Ascending aorta (tissue), 2 donors: Measurements from ENCODE around the gene ENO1. TPM values are rescaled to one million over a fixed set of nuclear protein-coding genes. Genes with fewer than 3 reads are reported as not detected.
A peak's percentile ranks its signal among the peaks of the same experiment; 100 is the strongest.
"Not testable (repeated sequence)": the region's sequence is repeated elsewhere in the genome, so short reads cannot be mapped to it uniquely, and the experiment has no call there.

Source experiments
- DNase-seq, 2 donors: peaks; one replicate each; pipeline ENCODE4 v3.0.0-alpha.2; 2019; ENCODE audit warnings: low spot score in 2 of 2
- H3K27ac ChIP-seq, 2 donors: fragments of 200-600 bp; sonication (generic); one replicate each; pipeline ENCODE4 v1.5.1; 2016 to 2017; ENCODE audit warnings: mild to moderate bottlenecking in 1 of 2
- H3K27me3 ChIP-seq: fragments of 200-600 bp; sonication (generic); one replicate; pipeline ENCODE4 v1.5.1; 2017
- H3K36me3 ChIP-seq, 2 donors: fragments of 200-600 bp; sonication (generic); one replicate each; pipeline ENCODE4 v1.5.1; 2016
- H3K4me1 ChIP-seq, 2 donors: fragments of 200-600 bp; sonication (generic); one replicate each; pipeline ENCODE4 v1.5.1; 2016 to 2017; ENCODE audit warnings: mild to moderate bottlenecking in 1 of 2
- H3K4me3 ChIP-seq, 2 donors: fragments of 200-600 bp; sonication (generic); one replicate each; pipeline ENCODE4 v1.5.1; 2016 to 2017; ENCODE audit warnings: mild to moderate bottlenecking in 1 of 2
- H3K9me3 ChIP-seq, 2 donors: fragments of 200-600 bp; sonication (generic); one replicate each; pipeline ENCODE4 v1.5.1; 2016
- intact Hi-C: fragments of 100-400 bp; cut with DNase I; formaldehyde crosslinking; loops from one replicate; pipeline ENCODE4 v1.15.1; 2023
- total RNA-seq: library from RNA; depleted of rRNA; stranded (reverse); fragments of >200 nt; gene quantifications from one replicate; pipeline ENCODE4 v1.1.0, GENCODE V29; 2016
- TF ChIP-seq, protein P1 (sequence below), 3 experiments: fragments of 200-600 bp in 2 of 3; fragments of 450-650 bp in 1 of 3; sonication (generic) in 2 of 3; IDR thresholded peaks; one replicate each; pipeline ENCODE4 v1.5.1; 2016 to 2019; ENCODE audit warnings: antibody characterized with exemption in 3 of 3, mild to moderate bottlenecking in 1 of 3, moderate library complexity in 1 of 3

The ENO1 gene
- total RNA-seq, result 637 TPM

DNA sequence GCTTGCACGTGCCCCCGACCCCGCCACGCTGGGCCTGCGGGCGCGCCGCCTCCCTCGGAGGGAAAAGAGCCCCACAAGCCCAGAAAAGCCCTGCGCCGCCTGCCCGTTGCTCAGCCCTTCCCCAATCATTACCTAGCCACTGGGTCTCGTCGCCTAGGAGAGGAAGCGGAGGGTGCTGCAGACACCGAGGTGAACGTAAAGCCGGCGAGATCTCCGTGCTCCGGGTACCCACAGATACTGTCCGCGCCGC, at the start of gene ENO1:
Gene ENO1 (minus strand): TSS at position 239 of the 250 bp plus-strand sequence. CDS start 3,778 bp downstream, outside the sequence.
- no peaks in the 10 kb centered on the region for H3K9me3 ChIP-seq
- no peaks in the 10 kb centered on the region for H3K27me3 ChIP-seq
- peaks cover 0 to 5% of the 10 kb centered on the region in 2 donors for H3K36me3 ChIP-seq
- no peak for DNase-seq
- peak within 1 kb of the TSS; percentile 72 to 87 for H3K4me3 ChIP-seq
- peaks cover 16 to 40% of the 10 kb centered on the region in 2 donors for H3K4me1 ChIP-seq
- intact Hi-C loops, result no loop called here
- TF ChIP-seq, protein P1, sequence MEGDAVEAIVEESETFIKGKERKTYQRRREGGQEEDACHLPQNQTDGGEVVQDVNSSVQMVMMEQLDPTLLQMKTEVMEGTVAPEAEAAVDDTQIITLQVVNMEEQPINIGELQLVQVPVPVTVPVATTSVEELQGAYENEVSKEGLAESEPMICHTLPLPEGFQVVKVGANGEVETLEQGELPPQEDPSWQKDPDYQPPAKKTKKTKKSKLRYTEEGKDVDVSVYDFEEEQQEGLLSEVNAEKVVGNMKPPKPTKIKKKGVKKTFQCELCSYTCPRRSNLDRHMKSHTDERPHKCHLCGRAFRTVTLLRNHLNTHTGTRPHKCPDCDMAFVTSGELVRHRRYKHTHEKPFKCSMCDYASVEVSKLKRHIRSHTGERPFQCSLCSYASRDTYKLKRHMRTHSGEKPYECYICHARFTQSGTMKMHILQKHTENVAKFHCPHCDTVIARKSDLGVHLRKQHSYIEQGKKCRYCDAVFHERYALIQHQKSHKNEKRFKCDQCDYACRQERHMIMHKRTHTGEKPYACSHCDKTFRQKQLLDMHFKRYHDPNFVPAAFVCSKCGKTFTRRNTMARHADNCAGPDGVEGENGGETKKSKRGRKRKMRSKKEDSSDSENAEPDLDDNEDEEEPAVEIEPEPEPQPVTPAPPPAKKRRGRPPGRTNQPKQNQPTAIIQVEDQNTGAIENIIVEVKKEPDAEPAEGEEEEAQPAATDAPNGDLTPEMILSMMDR (IDR thresholded peaks at IDR 0.05), result no peak
- peak within 1 kb of the TSS; percentile 96 to 99 for H3K27ac ChIP-seq

DNA sequence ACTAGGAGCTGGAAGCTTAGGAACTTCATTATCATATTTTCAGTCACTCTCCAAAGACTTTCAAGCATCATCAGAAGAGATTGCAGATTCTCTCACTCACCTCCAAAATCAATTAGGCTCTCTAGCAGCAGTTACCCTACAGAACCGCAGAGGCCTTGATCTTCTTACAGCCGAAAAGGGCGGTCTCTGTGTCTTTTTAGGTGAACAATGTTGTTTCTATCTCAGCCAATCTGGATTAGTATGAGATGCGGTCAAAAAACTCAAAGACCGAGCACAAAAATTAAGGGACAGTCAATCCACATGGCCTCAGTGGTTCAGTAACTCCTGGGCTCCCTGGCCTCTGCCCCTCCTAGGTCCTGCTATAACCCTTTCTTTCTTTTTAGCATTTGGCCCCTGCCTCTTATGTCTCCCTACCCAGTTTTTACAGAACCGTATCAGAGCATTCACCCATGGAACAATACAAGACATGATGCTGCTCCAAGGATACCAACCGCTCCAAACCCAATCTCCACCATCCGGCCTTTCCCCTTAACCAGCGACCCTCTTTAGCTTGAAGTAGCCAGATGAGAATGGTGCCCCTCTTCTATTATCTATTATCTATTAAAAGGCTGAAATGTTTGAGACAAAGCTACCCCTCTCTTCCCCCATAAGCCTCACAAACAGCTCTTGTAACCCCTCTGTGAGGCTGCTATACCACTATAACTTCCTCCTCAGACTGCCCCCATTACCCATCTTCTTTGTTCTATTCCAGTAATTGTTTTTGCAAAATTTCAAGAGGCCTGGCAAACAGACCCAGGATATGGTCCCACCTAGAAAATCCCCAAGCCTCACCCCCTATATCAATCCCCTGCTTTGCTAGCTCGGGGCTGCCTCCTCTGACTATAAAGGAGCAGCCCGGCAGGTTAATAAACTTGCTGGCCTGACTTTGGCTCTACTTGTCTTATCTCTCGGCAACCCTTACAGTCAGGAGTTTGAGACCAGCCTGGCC, 48.5 kb upstream of the ENO1 start:
- Histone ChIP-seq H3K4me3 (no peak overlapping the region), H3K27me3 (no peaks in the 10 kb centered on the region), H3K4me1 (no peaks in the 10 kb centered on the region), H3K36me3 (no peaks in the 10 kb centered on the region), H3K9me3 (no peaks in the 10 kb centered on the region), H3K27ac (no peak overlapping the region)
- intact Hi-C loops, result no loop called here
- no peak for DNase-seq
- TF ChIP-seq, protein P1 (IDR thresholded peaks at IDR 0.05), result no peak

DNA sequence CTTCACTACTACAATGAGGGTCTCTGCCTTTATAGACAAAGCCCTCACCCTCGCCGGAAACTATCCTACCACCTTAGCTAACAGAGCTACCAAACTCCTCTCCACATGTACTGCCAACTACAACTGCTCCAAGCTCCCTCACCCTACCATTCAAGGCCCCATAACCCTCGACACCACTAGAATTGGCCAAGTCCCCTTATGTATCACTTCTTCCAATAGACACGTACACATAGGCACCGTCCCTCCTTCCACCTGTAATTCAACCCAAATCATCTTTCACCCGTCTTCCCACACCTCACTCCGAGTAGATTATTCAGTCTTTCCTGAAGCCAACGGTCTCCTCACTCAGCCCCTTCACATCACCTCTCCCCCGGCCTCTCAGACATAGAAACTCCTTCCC, 47.5 kb upstream of the ENO1 start:
- H3K4me3 ChIP-seq, result no peak overlapping the region
- no peak overlapping the region for H3K27ac ChIP-seq
- no peaks in the 10 kb centered on the region for H3K4me1 ChIP-seq
- DNase-seq, result no peak
- no peaks in the 10 kb centered on the region for H3K36me3 ChIP-seq
- H3K27me3 ChIP-seq, result no peaks in the 10 kb centered on the region
- TF ChIP-seq, protein P1 (IDR thresholded peaks at IDR 0.05), result no peak
- no peaks in the 10 kb centered on the region for H3K9me3 ChIP-seq
- intact Hi-C loops, result no loop called here

DNA sequence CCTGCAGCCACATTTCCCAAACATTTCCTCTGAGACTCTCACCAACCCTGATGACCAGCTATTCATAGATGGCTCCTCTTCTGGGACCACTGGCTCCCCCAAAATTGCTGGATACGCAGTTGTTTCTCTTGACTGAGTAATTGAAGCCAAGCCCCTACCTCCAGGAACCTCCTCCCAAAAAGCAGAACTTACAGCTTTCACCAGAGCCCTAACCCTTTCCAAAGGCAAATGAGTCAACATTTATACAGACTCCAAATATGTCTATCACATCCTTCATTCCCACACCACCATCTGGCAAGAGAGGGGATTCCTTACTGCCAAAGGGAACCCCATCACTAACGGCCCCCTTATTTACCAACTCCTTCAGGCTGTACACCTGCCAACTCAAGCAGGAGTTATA, 46.9 kb upstream of the ENO1 start:
- Histone ChIP-seq H3K27me3 (no peaks in the 10 kb centered on the region), H3K36me3 (no peaks in the 10 kb centered on the region), H3K4me3 (no peak overlapping the region), H3K27ac (no peak overlapping the region), H3K9me3 (no peaks in the 10 kb centered on the region), H3K4me1 (no peaks in the 10 kb centered on the region)
- no peak for DNase-seq
- TF ChIP-seq, protein P1 (IDR thresholded peaks at IDR 0.05), result no peak
- intact Hi-C loops, result no loop called here

DNA sequence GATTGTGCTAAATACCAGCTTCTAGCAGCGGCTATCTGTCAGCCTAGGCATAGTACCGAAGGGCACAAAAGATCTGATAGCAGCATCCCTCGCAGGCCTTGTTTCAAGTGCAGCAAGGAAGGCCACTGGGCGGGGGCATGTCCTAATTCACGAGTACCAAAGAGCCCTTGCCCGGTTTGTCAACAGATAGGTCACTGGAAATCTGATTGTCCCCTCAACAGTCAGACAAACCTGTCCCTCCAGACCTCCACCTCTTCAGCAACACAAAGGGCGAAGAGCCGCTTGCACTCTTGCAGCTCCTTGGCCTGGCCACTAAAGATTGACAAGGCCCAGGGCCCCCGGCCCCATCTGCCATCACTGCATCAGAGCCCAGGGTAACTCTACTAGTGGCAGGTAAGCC, 44.5 kb upstream of the ENO1 start:
- no peak overlapping the region for H3K27ac ChIP-seq

DNA sequence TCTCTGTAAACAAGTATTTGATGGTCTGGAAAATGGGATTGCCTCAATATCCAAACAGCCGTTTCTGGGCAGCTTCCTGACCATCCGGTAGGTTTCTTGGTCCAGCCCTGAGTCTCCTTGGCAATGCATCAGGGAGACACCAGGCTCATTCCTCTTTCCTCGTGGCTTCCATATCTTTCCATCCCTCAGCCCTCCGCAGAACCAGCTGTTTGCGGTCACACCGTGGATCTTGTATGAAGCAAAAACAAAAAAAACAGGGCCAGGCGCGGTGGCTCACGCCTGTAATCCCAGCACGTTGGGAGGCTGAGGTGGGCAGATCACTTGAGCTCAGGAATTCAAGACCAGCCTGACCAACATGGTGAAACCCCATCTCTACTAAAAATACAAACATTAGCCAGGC, 39.0 kb upstream of the ENO1 start:
- not testable (repeated sequence) for H3K9me3 ChIP-seq, H3K36me3 ChIP-seq, H3K27ac ChIP-seq, H3K4me1 ChIP-seq, H3K27me3 ChIP-seq, DNase-seq, H3K4me3 ChIP-seq
- intact Hi-C loops, result loop anchor here (10.0 kb wide), 1 partner anchor 277 kb away; no protein-coding TSS in a partner anchor

More for the DNA sequence above, 44.5 kb upstream of the ENO1 start:
- no peaks in the 10 kb centered on the region for H3K9me3 ChIP-seq
- H3K36me3 ChIP-seq, result no peaks in the 10 kb centered on the region
- no peaks in the 10 kb centered on the region for H3K4me1 ChIP-seq
- intact Hi-C loops, result no loop called here
- no peaks in the 10 kb centered on the region for H3K27me3 ChIP-seq
- TF ChIP-seq, protein P1 (IDR thresholded peaks at IDR 0.05), result no peak
- H3K4me3 ChIP-seq, result no peak overlapping the region
- DNase-seq, result no peak
